ENCODE measurements around the gene UBE2O. TPM values are rescaled to one million over a fixed set of nuclear protein-coding genes. Genes with fewer than 3 reads are reported as not detected.

Gene UBE2O
- total RNA-seq, 1 experiment from 2014 or later = 64.7 TPM

GRCh38 chr17:76416457-76416856 lies 36.5 kb downstream of the UBE2O start:
- Histone ChIP-seq H3F3A (ENCODE audit: low read length, unreplicated experiment) (no peaks in the 10 kb centered on the region), H3K9me2 (replicated peaks; ENCODE audit: low read length) (no peaks in the 10 kb centered on the region), H3K36me3 (ENCODE audit: low read depth, low read length) (peaks cover 11% of the 10 kb centered on the region; the same call in 1 of the 2 replicates), H3K4me3 (ENCODE audit: low read length) (no peak overlapping the region), H3K4me1 (ENCODE audit: insufficient read depth, low read length) (no peaks in the 10 kb centered on the region), H3K9ac (ENCODE audit: low read length) (no peak overlapping the region), H4K20me1 (ENCODE audit: low read length) (peaks cover 28% of the 10 kb centered on the region; the same call in 1 of the 2 replicates), H3K79me2 (ENCODE audit: low read length) (peaks cover 89% of the 10 kb centered on the region), H2AFZ (ENCODE audit: low read length) (no peak overlapping the region), H3K27me3 (ENCODE audit: low read length) (no peaks in the 10 kb centered on the region), H3K4me2 (ENCODE audit: low read length) (no peak overlapping the region), H3K9me3 (ENCODE audit: low read length) (no peaks in the 10 kb centered on the region), H3K27ac (ENCODE audit: low read length) (no peak overlapping the region)
- no peak for DNase-seq
- intact Hi-C loops (cut with micrococcal nuclease) = no loop called here
- no TSS peak for BruUV-seq (replicated peaks)
- ChIA-PET CTCF (interaction anchor here (0.6 kb wide), 1 partner anchor 273 kb away, joined by 4 read pairs; no protein-coding TSS in a partner anchor), POLR2A (ENCODE audit: unreplicated experiment) (no interaction called here)
- ATAC-seq = no peak
- no peak for TF ChIP-seq EZH2phosphoT487 (IDR thresholded peaks at IDR 0.05; ENCODE audit: borderline replicate concordance, low read length)
- TF ChIP-seq EZH2 (IDR thresholded peaks at IDR 0.05; ENCODE audit: low read length, unreplicated experiment) = no peak
- no peak for TF ChIP-seq CTCF (conservative IDR thresholded peaks at IDR 0.05; ENCODE audit: low read depth, low read length)

- no peaks in the 10 kb centered on the region for H3K9me2 ChIP-seq (replicated peaks; ENCODE audit: low read length)
- BruUV-seq (replicated peaks) = no TSS peak
- H3F3A ChIP-seq (ENCODE audit: low read length, unreplicated experiment) = no peaks in the 10 kb centered on the region
- ATAC-seq (no peak), DNase-seq (no peak)
- no peaks in the 10 kb centered on the region for H3K9me3 ChIP-seq (ENCODE audit: low read length)
- H4K20me1 ChIP-seq (ENCODE audit: low read length) = peaks cover 28% of the 10 kb centered on the region; the same call in 1 of the 2 replicates
- H3K36me3 ChIP-seq (ENCODE audit: low read depth, low read length) = peaks cover 11% of the 10 kb centered on the region; the same call in 1 of the 2 replicates
- CTCF ChIA-PET = interaction anchor here (1.1 kb wide), 1 partner anchor 43 kb away, joined by 3 read pairs; no protein-coding TSS in a partner anchor
- no peak overlapping the region for H3K9ac ChIP-seq (ENCODE audit: low read length)
- H2AFZ ChIP-seq (ENCODE audit: low read length) = no peak overlapping the region
- no peak overlapping the region for H3K27ac ChIP-seq (ENCODE audit: low read length)
- POLR2A ChIA-PET (ENCODE audit: unreplicated experiment) = no interaction called here
- intact Hi-C loops (cut with micrococcal nuclease) = no loop called here
- no peak overlapping the region for H3K4me2 ChIP-seq (ENCODE audit: low read length)
- peaks cover 88% of the 10 kb centered on the region for H3K79me2 ChIP-seq (ENCODE audit: low read length)
- TF ChIP-seq EZH2 (IDR thresholded peaks at IDR 0.05; ENCODE audit: low read length, unreplicated experiment) = no peak
- TF ChIP-seq EZH2phosphoT487 (IDR thresholded peaks at IDR 0.05; ENCODE audit: borderline replicate concordance, low read length) = no peak
- no peak for TF ChIP-seq CTCF (conservative IDR thresholded peaks at IDR 0.05; ENCODE audit: low read depth, low read length)
- H3K4me3 ChIP-seq (ENCODE audit: low read length) = no peak overlapping the region
- H3K27me3 ChIP-seq (ENCODE audit: low read length) = no peaks in the 10 kb centered on the region
- no peaks in the 10 kb centered on the region for H3K4me1 ChIP-seq (ENCODE audit: insufficient read depth, low read length)
Measured at GRCh38 chr17:76415786-76416185, 37.2 kb downstream of the UBE2O start.

Measured in PC-3 (cell line).